Posterior cingulate gyrus (tissue), 11 donors: Measurements from ENCODE around the gene COMMD1.
"Not testable (repeated sequence)": the region's sequence is repeated elsewhere in the genome, so short reads cannot be mapped to it uniquely, and the experiment has no call there.

Source experiments
- DNase-seq, 10 donors: peaks; one replicate each; pipeline versions ENCODE4 v3.0.0 to v3.0.0-alpha.2; 2020 to 2021; ENCODE audit warnings: mixed read lengths in 3 of 10
- intact Hi-C: fragments of 100-400 bp; cut with DNase I; formaldehyde crosslinking; loops from one replicate; pipeline ENCODE4 v1.15.1; 2023

The COMMD1 gene

GRCh38 chr2:61920548-61920947 lies 15.1 kb downstream of the COMMD1 start:
- no peak for DNase-seq
- intact Hi-C loops: no loop called here

GRCh38 chr2:61922714-61923113 lies 17.2 kb downstream of the COMMD1 start:
- DNase-seq: no peak
- intact Hi-C loops: no loop called here

- no peak for DNase-seq
- intact Hi-C loops: no loop called here
These were observed 19.6 kb downstream of the COMMD1 start for GRCh38 chr2:61924895-61925663.

GRCh38 chr2:61926531-61927477 lies 21.3 kb downstream of the COMMD1 start:
- intact Hi-C loops: no loop called here

GRCh38 chr2:61928826-61929461 lies 23.5 kb downstream of the COMMD1 start:
- intact Hi-C loops: no loop called here
- DNase-seq: no peak

More at GRCh38 chr2:61926531-61927477, 21.3 kb downstream of the COMMD1 start:
- no peak for DNase-seq

- intact Hi-C loops: no loop called here
- DNase-seq: no peak
These were observed 31.6 kb downstream of the COMMD1 start for GRCh38 chr2:61937098-61937497.

- no peak for DNase-seq
- intact Hi-C loops: no loop called here
These were observed 32.4 kb downstream of the COMMD1 start for GRCh38 chr2:61937886-61938285.

- DNase-seq: no peak
- intact Hi-C loops: no loop called here
These were observed 33.0 kb downstream of the COMMD1 start for GRCh38 chr2:61938511-61938910.

- no peak for DNase-seq
- intact Hi-C loops: no loop called here
These were observed 37.8 kb downstream of the COMMD1 start for GRCh38 chr2:61943251-61943650.

GRCh38 chr2:61946666-61947065 lies 41.2 kb downstream of the COMMD1 start:
- DNase-seq: no peak
- intact Hi-C loops: no loop called here

GRCh38 chr2:61948661-61949457 lies 43.4 kb downstream of the COMMD1 start:
- intact Hi-C loops: no loop called here
- DNase-seq: no peak

- intact Hi-C loops: no loop called here
- DNase-seq: no peak
These were observed 43.9 kb downstream of the COMMD1 start for GRCh38 chr2:61949458-61949713.

- DNase-seq: no peak
- intact Hi-C loops: no loop called here
These were observed 44.5 kb downstream of the COMMD1 start for GRCh38 chr2:61949714-61950560.

GRCh38 chr2:61950571-61951315 lies 45.3 kb downstream of the COMMD1 start:
- intact Hi-C loops: no loop called here
- DNase-seq: no peak

GRCh38 chr2:61951881-61952280 lies 46.4 kb downstream of the COMMD1 start:
- no peak for DNase-seq
- intact Hi-C loops: no loop called here

- DNase-seq: no peak
- intact Hi-C loops: no loop called here
These were observed 46.8 kb downstream of the COMMD1 start for GRCh38 chr2:61952288-61952687.

GRCh38 chr2:61954856-61955255 lies 49.4 kb downstream of the COMMD1 start:
- DNase-seq, intact Hi-C loops: not testable (repeated sequence)

GRCh38 chr2:61959381-61960293 lies 54.2 kb downstream of the COMMD1 start:
- no peak for DNase-seq
- intact Hi-C loops: no loop called here
